OCI-LY3 (cell line): ENCODE measurements around the gene INHA.

Source experiments
- CTCF ChIP-seq: fragments of 200-600, 300-600 bp; sonication (generic); IDR thresholded peaks from 2 replicates; pipeline ENCODE4 v1.5.1; 2014; ENCODE audit warnings: antibody characterized with exemption, low read length, low read depth
- EZH2phosphoT487 ChIP-seq: fragments of 200-600 bp; shearing (Covaris generic); IDR thresholded peaks from 2 replicates; pipeline ENCODE4 v1.6.1; 2018; ENCODE audit warnings: antibody characterized with exemption, mixed run types, low read depth

GRCh38 chr2:219540784-219541504 lies 31.2 kb upstream of the INHA start:
- TF ChIP-seq CTCF: no peak
- TF ChIP-seq EZH2phosphoT487: no peak
